T-helper 1 cell (primary cell): Measurements from ENCODE around the gene NUP210.

Experiments used
- DNase-seq, 5 donors: peaks; one replicate each; pipeline ENCODE4 v3.0.0-alpha.2; 2012 to 2020

The NUP210 gene

GRCh38 chr3:13373975-13374586 is 46.0 kb downstream of the NUP210 start:
- DNase-seq = no peak

- DNase-seq = no peak
Observed at GRCh38 chr3:13372656-13373055, 47.5 kb downstream of the NUP210 start.

GRCh38 chr3:13372126-13372525 is 48.0 kb downstream of the NUP210 start:
- no peak for DNase-seq

GRCh38 chr3:13371100-13372075 is 48.7 kb downstream of the NUP210 start:
- DNase-seq = no peak

- no peak for DNase-seq
Observed at GRCh38 chr3:13370609-13371008, 49.5 kb downstream of the NUP210 start.

- no peak for DNase-seq
Observed at GRCh38 chr3:13370055-13370454, 50.1 kb downstream of the NUP210 start.

GRCh38 chr3:13368834-13369233 is 51.3 kb downstream of the NUP210 start:
- no peak for DNase-seq

- DNase-seq = no peak
Observed at GRCh38 chr3:13367728-13368127, 52.4 kb downstream of the NUP210 start.

GRCh38 chr3:13365390-13366379 is 54.4 kb downstream of the NUP210 start:
- DNase-seq = no peak

GRCh38 chr3:13364602-13365271 is 55.4 kb downstream of the NUP210 start:
- no peak for DNase-seq

GRCh38 chr3:13362551-13362950 is 57.6 kb downstream of the NUP210 start:
- no peak for DNase-seq

GRCh38 chr3:13359916-13360315 is 60.2 kb downstream of the NUP210 start:
- DNase-seq = no peak

GRCh38 chr3:13358643-13359042 is 61.5 kb downstream of the NUP210 start:
- DNase-seq = no peak

- DNase-seq = no peak
Observed at GRCh38 chr3:13358051-13358450, 62.1 kb downstream of the NUP210 start.

GRCh38 chr3:13357074-13357473 is 63.0 kb downstream of the NUP210 start:
- no peak for DNase-seq

GRCh38 chr3:13353936-13354542 is 66.1 kb downstream of the NUP210 start:
- DNase-seq = no peak

- no peak for DNase-seq
Observed at GRCh38 chr3:13353506-13353905, 66.6 kb downstream of the NUP210 start.

- peak in 1 of 5 donors; percentile 46 for DNase-seq
Observed at GRCh38 chr3:13352621-13353131, 67.4 kb downstream of the NUP210 start.

GRCh38 chr3:13349823-13350222 is 70.3 kb downstream of the NUP210 start:
- DNase-seq = no peak

GRCh38 chr3:13348661-13349396 is 71.3 kb downstream of the NUP210 start:
- no peak for DNase-seq

- no peak for DNase-seq
Observed at GRCh38 chr3:13348100-13348499, 72.0 kb downstream of the NUP210 start.
